HG03196 (cell line): ENCODE results near the gene GNA15.
"Not testable (repeated sequence)": the region's sequence is repeated elsewhere in the genome, so short reads cannot be mapped to it uniquely, and the experiment has no call there.

Experiments
- ATAC-seq: cut with Tn5 transposase; IDR thresholded peaks from one replicate; pipeline ENCODE4 v1.9.1; 2021; ENCODE audit not compliant: unreplicated experiment

Gene GNA15

GRCh38 chr19:3167533-3168272, 31.9 kb downstream of the GNA15 start:
- no peak for ATAC-seq

- no peak for ATAC-seq
These were observed 36.2 kb downstream of the GNA15 start for GRCh38 chr19:3171894-3172672.

- ATAC-seq, result not testable (repeated sequence)
These were observed 36.8 kb downstream of the GNA15 start for GRCh38 chr19:3172673-3173000.

- peak; percentile 25 for ATAC-seq
These were observed 40.2 kb downstream of the GNA15 start for GRCh38 chr19:3175781-3176714.

- peak; percentile 12 for ATAC-seq
These were observed 41.1 kb downstream of the GNA15 start for GRCh38 chr19:3176715-3177501.

GRCh38 chr19:3178377-3178972, 42.6 kb downstream of the GNA15 start, which contains the start of gene S1PR4:
Gene S1PR4, plus strand, starts transcription at chr19:3178769. Its CDS starts 24 bp downstream, at chr19:3178793.
- ATAC-seq, result peak; percentile 34

GRCh38 chr19:3178973-3179738, 43.3 kb downstream of the GNA15 start:
- ATAC-seq, result peak; percentile 13

GRCh38 chr19:3179739-3180293, 44.0 kb downstream of the GNA15 start:
- ATAC-seq, result no peak

GRCh38 chr19:3183721-3184641, 48.1 kb downstream of the GNA15 start:
- ATAC-seq, result no peak

GRCh38 chr19:3184847-3185460, 49.1 kb downstream of the GNA15 start:
- ATAC-seq, result peak; percentile 20

- peak; percentile 70 for ATAC-seq
These were observed 49.8 kb downstream of the GNA15 start, which contains the start of gene NCLN for GRCh38 chr19:3185461-3186159. Gene NCLN, plus strand, starts transcription at chr19:3185930. Its CDS starts 101 bp downstream, at chr19:3186031.

GRCh38 chr19:3186160-3186688, 50.4 kb downstream of the GNA15 start:
- no peak for ATAC-seq

- ATAC-seq, result no peak
These were observed 51.2 kb downstream of the GNA15 start for GRCh38 chr19:3186891-3187661.

- no peak for ATAC-seq
These were observed 52.1 kb downstream of the GNA15 start for GRCh38 chr19:3187662-3188511.
